ENCODE results near the gene VRK1. TPM values are rescaled to one million over a fixed set of nuclear protein-coding genes. Genes with fewer than 3 reads are reported as not detected.

Gene VRK1
- total and polyA plus RNA-seq, 4 donors = 6.4 to 21.8 (median 8.5) TPM

- Histone ChIP-seq H3K27me3 (ENCODE audit: control insufficient read depth in 3 of 3, insufficient read depth in 3 of 3, low read length in 2 of 3) (no peaks in the 10 kb centered on the region), H3K4me1 (ENCODE audit: control insufficient read depth in 5 of 5, insufficient read depth in 5 of 5, low read length in 5 of 5) (peaks cover 0 to 3% (median 0%) of the 10 kb centered on the region in 5 donors), H3K9ac (ENCODE audit: insufficient read depth in 1 of 2, low read length in 2 of 2) (no peak overlapping the region), H3K36me3 (ENCODE audit: control insufficient read depth in 4 of 4, insufficient read depth in 4 of 4, low read length in 4 of 4) (peaks cover 0 to 4% (median 0%) of the 10 kb centered on the region in 4 donors), H3K27ac (ENCODE audit: low read depth in 1 of 2, low read length in 1 of 2) (no peak overlapping the region), H3K9me3 (ENCODE audit: control insufficient read depth in 4 of 4, insufficient read depth in 3 of 4, low read length in 3 of 4) (peaks cover 0 to 3% (median 0%) of the 10 kb centered on the region in 4 donors), H3K4me3 (no peak overlapping the region)
- WGBS, 2 donors = 72 to 78% methylated on average over 3 of the region's 3 CpGs
- DNase-seq (no peak), ATAC-seq (ENCODE audit: insufficient read depth, low FRiP score) (no peak)
- TF ChIP-seq CTCF (IDR thresholded peaks at IDR 0.05; ENCODE audit: control extremely low read depth, extremely low read depth) = no peak
Measured at GRCh38 chr14:96827290-96827689, 30.1 kb downstream of the VRK1 start.

- Histone ChIP-seq H3K27ac (ENCODE audit: low read depth in 1 of 2, low read length in 1 of 2) (no peak overlapping the region), H3K36me3 (ENCODE audit: control insufficient read depth in 4 of 4, insufficient read depth in 4 of 4, low read length in 4 of 4) (peaks cover 0 to 4% (median 2%) of the 10 kb centered on the region in 4 donors), H3K27me3 (ENCODE audit: control insufficient read depth in 3 of 3, insufficient read depth in 3 of 3, low read length in 2 of 3) (no peaks in the 10 kb centered on the region), H3K9me3 (ENCODE audit: control insufficient read depth in 4 of 4, insufficient read depth in 3 of 4, low read length in 3 of 4) (peaks cover 0 to 3% (median 0%) of the 10 kb centered on the region in 4 donors), H3K4me3 (no peak overlapping the region), H3K4me1 (ENCODE audit: control insufficient read depth in 5 of 5, insufficient read depth in 5 of 5, low read length in 5 of 5) (peaks cover 0 to 3% (median 0%) of the 10 kb centered on the region in 5 donors), H3K9ac (ENCODE audit: insufficient read depth in 1 of 2, low read length in 2 of 2) (no peak overlapping the region)
- no peak for TF ChIP-seq CTCF (IDR thresholded peaks at IDR 0.05; ENCODE audit: control extremely low read depth, extremely low read depth)
- DNase-seq (no peak), ATAC-seq (ENCODE audit: insufficient read depth, low FRiP score) (no peak)
- WGBS, 2 donors = 94 to 99% methylated on average over 1 of the region's 1 CpG
Measured at GRCh38 chr14:96829791-96830190, 32.6 kb downstream of the VRK1 start.

- Histone ChIP-seq H3K4me3 (no peak overlapping the region), H3K9me3 (ENCODE audit: control insufficient read depth in 4 of 4, insufficient read depth in 3 of 4, low read length in 3 of 4) (peaks cover 0 to 3% (median 0%) of the 10 kb centered on the region in 4 donors), H3K27ac (ENCODE audit: low read depth in 1 of 2, low read length in 1 of 2) (no peak overlapping the region), H3K9ac (ENCODE audit: insufficient read depth in 1 of 2, low read length in 2 of 2) (no peak overlapping the region), H3K36me3 (ENCODE audit: control insufficient read depth in 4 of 4, insufficient read depth in 4 of 4, low read length in 4 of 4) (peaks cover 0 to 7% (median 2%) of the 10 kb centered on the region in 4 donors), H3K4me1 (ENCODE audit: control insufficient read depth in 5 of 5, insufficient read depth in 5 of 5, low read length in 5 of 5) (peaks cover 0 to 3% (median 0%) of the 10 kb centered on the region in 5 donors), H3K27me3 (ENCODE audit: control insufficient read depth in 3 of 3, insufficient read depth in 3 of 3, low read length in 2 of 3) (no peaks in the 10 kb centered on the region)
- 78 to 82% methylated on average over 1 of the region's 1 CpG for WGBS, 2 donors
- no peak for TF ChIP-seq CTCF (IDR thresholded peaks at IDR 0.05; ENCODE audit: control extremely low read depth, extremely low read depth)
- DNase-seq = no peak
- no peak for ATAC-seq (ENCODE audit: insufficient read depth, low FRiP score)
Measured at GRCh38 chr14:96830946-96831345, 33.8 kb downstream of the VRK1 start.

GRCh38 chr14:96832351-96832750 lies 35.2 kb downstream of the VRK1 start:
- no peak for DNase-seq
- WGBS, 2 donors = 67 to 78% methylated on average over 2 of the region's 2 CpGs

More at GRCh38 chr14:96832351-96832750, 35.2 kb downstream of the VRK1 start:
- Histone ChIP-seq H3K27ac (ENCODE audit: low read depth in 1 of 2, low read length in 1 of 2) (no peak overlapping the region), H3K9me3 (ENCODE audit: control insufficient read depth in 4 of 4, insufficient read depth in 3 of 4, low read length in 3 of 4) (peaks cover 0 to 3% (median 0%) of the 10 kb centered on the region in 4 donors), H3K4me1 (ENCODE audit: control insufficient read depth in 5 of 5, insufficient read depth in 5 of 5, low read length in 5 of 5) (peaks cover 0 to under 1% (median 0%) of the 10 kb centered on the region in 5 donors), H3K36me3 (ENCODE audit: control insufficient read depth in 4 of 4, insufficient read depth in 4 of 4, low read length in 4 of 4) (peaks cover 0 to 9% (median 5%) of the 10 kb centered on the region in 4 donors), H3K27me3 (ENCODE audit: control insufficient read depth in 3 of 3, insufficient read depth in 3 of 3, low read length in 2 of 3) (no peaks in the 10 kb centered on the region), H3K9ac (ENCODE audit: insufficient read depth in 1 of 2, low read length in 2 of 2) (no peak overlapping the region), H3K4me3 (no peak overlapping the region)
- no peak for ATAC-seq (ENCODE audit: insufficient read depth, low FRiP score)
- TF ChIP-seq CTCF (IDR thresholded peaks at IDR 0.05; ENCODE audit: control extremely low read depth, extremely low read depth) = no peak

All from lung (tissue), 12 donors.